22Rv1 (cell line): Measurements from ENCODE around the gene ANO2.

Experiments
- CTCF ChIP-seq: fragments of 450-650 bp; IDR thresholded peaks from 2 replicates; pipeline ENCODE4 v1.5.1; 2017; ENCODE audit warnings: mild to moderate bottlenecking
- ZFX ChIP-seq: fragments of 450-650 bp; IDR thresholded peaks from 2 replicates; pipeline ENCODE4 v1.6.1; 2017; ENCODE audit warnings: antibody characterized with exemption, borderline replicate concordance

GRCh38 chr12:5787828-5788227 is 157.2 kb downstream of the ANO2 start:
- TF ChIP-seq CTCF, result no peak
- TF ChIP-seq ZFX, result no peak
